ENCODE measurements around the gene OSBPL10. TPM values are rescaled to one million over a fixed set of nuclear protein-coding genes. Genes with fewer than 3 reads are reported as not detected.

The OSBPL10 gene
- total RNA-seq (2022; extraction: Qiagen RNA extraction; ENCODE audit: low read depth): 15.1 to 18.5 TPM (median 15.5 TPM) in 5 replicates

GRCh38 chr3:31981206-31982181, at the start of gene OSBPL10, which contains the start of gene ZNF860:
OSBPL10 (minus strand) TSS chr3:31981262; CDS start chr3:31981179, 83 bp downstream.
ZNF860 (plus strand) TSS chr3:31981750; CDS start chr3:31989080, 7,330 bp downstream.

Other genes starting within 250 kb of the OSBPL10 start
- gene ZNF860, start 488 bp upstream of the OSBPL10 start, total RNA-seq (2022; extraction: Qiagen RNA extraction; ENCODE audit: low read depth): 0.91 to 1.4 TPM (median 0.94 TPM) in 5 replicates
- 15.3 to 22.7 TPM (median 18.2 TPM) in 5 replicates for gene GPD1L, start 125.4 kb upstream of the OSBPL10 start, total RNA-seq (2022; extraction: Qiagen RNA extraction; ENCODE audit: low read depth)

All from A549 treated with CpdA at 1 μM for 4 hours (cell line).